HG03439 (cell line): ENCODE results near the gene EI24.

Source experiments
- ATAC-seq: cut with Tn5 transposase; IDR thresholded peaks from one replicate; pipeline ENCODE4 v1.9.1; 2021; ENCODE audit warnings: mild to moderate bottlenecking, moderate library complexity; ENCODE audit not compliant: unreplicated experiment

EI24 gene

GRCh38 chr11:125626288-125626950 lies 57.1 kb downstream of the EI24 start:
- peak; percentile 24 for ATAC-seq

GRCh38 chr11:125627236-125627910 lies 58.1 kb downstream of the EI24 start:
- ATAC-seq = no peak
